CD8-positive, alpha-beta memory T cell (primary cell): Measurements from ENCODE around the gene BAZ1A. TPM values are rescaled to one million over a fixed set of nuclear protein-coding genes. Genes with fewer than 3 reads are reported as not detected.

Experiments
- CTCF ChIA-PET: fragments of 350-600 bp; sonication (Branson Sonifier 250); formaldehyde crosslinking; loops from one replicate; lab custom pipeline; 2021; ENCODE audit warnings: antibody characterized with exemption; lab: Charles Lee
- POLR2A ChIA-PET: fragments of 350-600 bp; sonication (Branson Sonifier 250); formaldehyde crosslinking; loops from one replicate; lab custom pipeline; 2021; ENCODE audit warnings: antibody characterized with exemption; lab: Charles Lee
- DNase-seq, 5 donors: peaks; one replicate each; pipeline versions ENCODE4 v3.0.0 to v3.0.0-alpha.2; 2020 to 2022; ENCODE audit warnings: mixed read lengths in 1 of 5
- H3K27ac ChIP-seq: one replicate; pipeline ENCODE4 v1.7.0; 2013; ENCODE audit warnings: low read depth, mild to moderate bottlenecking, low read length, moderate library complexity
- H3K27me3 ChIP-seq: 2 replicates; pipeline ENCODE4 v1.7.0; 2013; ENCODE audit warnings: low read length, mild to moderate bottlenecking; ENCODE audit not compliant: insufficient read depth, poor library complexity, severe bottlenecking
- H3K36me3 ChIP-seq: 2 replicates; pipeline ENCODE4 v1.7.0; 2013; ENCODE audit warnings: mild to moderate bottlenecking, low read length, moderate library complexity; ENCODE audit not compliant: insufficient read depth
- H3K4me1 ChIP-seq: 2 replicates; pipeline ENCODE4 v1.7.0; 2013; ENCODE audit warnings: mild to moderate bottlenecking, low read length, moderate library complexity; ENCODE audit not compliant: insufficient read depth
- H3K4me3 ChIP-seq: 2 replicates; pipeline ENCODE4 v1.7.0; 2013; ENCODE audit warnings: mild to moderate bottlenecking, low read length
- H3K9me3 ChIP-seq: 2 replicates; pipeline ENCODE4 v1.7.0; 2013; ENCODE audit warnings: mild to moderate bottlenecking, low read length
- H3K27ac Mint-ChIP-seq, 8 donors: one replicate each; pipeline ENCODE4 v1.8.0; 2020 to 2021; ENCODE audit warnings: mixed read lengths in 8 of 8, mild to moderate bottlenecking in 6 of 8, inconsistent platforms in 3 of 8, moderate library complexity in 3 of 8
- H3K27me3 Mint-ChIP-seq, 2 donors: one replicate each; pipeline ENCODE4 v1.8.0; 2020 to 2021; ENCODE audit warnings: mixed read lengths in 2 of 2, mild to moderate bottlenecking in 1 of 2, moderate library complexity in 1 of 2
- H3K36me3 Mint-ChIP-seq, 3 donors: one replicate each; pipeline ENCODE4 v1.8.0; 2020 to 2021; ENCODE audit warnings: mixed read lengths in 3 of 3, inconsistent platforms in 1 of 3, mild to moderate bottlenecking in 1 of 3
- H3K4me1 Mint-ChIP-seq, 3 donors: one replicate each; pipeline ENCODE4 v1.8.0; 2020 to 2021; ENCODE audit warnings: mixed read lengths in 3 of 3, inconsistent platforms in 1 of 3, mild to moderate bottlenecking in 1 of 3
- H3K4me3 Mint-ChIP-seq, 7 donors: one replicate each; pipeline ENCODE4 v1.8.0; 2020 to 2021; ENCODE audit warnings: mixed read lengths in 7 of 7, mild to moderate bottlenecking in 6 of 7, moderate library complexity in 4 of 7, inconsistent platforms in 2 of 7
- H3K9me3 Mint-ChIP-seq, 5 donors: one replicate each; pipeline ENCODE4 v1.8.0; 2020 to 2022; ENCODE audit warnings: mixed read lengths in 5 of 5, mild to moderate bottlenecking in 3 of 5, moderate library complexity in 2 of 5, inconsistent platforms in 1 of 5
- polyA plus RNA-seq: library from polyadenylated mRNA; unstranded; fragments of 300-500 nt; fragmentation: Illumina TruSeq; gene quantifications from one replicate; pipeline ENCODE4 v1.2.3, GENCODE V29; 2021
- total RNA-seq, 2 experiments: library from RNA; stranded (reverse); gene quantifications; one replicate each; pipeline ENCODE4 v1.2.3, GENCODE V29; 2021

Gene BAZ1A
- total and polyA plus RNA-seq, 3 experiments from 2014 or later: 14.9 to 70.5 (median 67.5) TPM

DNA sequence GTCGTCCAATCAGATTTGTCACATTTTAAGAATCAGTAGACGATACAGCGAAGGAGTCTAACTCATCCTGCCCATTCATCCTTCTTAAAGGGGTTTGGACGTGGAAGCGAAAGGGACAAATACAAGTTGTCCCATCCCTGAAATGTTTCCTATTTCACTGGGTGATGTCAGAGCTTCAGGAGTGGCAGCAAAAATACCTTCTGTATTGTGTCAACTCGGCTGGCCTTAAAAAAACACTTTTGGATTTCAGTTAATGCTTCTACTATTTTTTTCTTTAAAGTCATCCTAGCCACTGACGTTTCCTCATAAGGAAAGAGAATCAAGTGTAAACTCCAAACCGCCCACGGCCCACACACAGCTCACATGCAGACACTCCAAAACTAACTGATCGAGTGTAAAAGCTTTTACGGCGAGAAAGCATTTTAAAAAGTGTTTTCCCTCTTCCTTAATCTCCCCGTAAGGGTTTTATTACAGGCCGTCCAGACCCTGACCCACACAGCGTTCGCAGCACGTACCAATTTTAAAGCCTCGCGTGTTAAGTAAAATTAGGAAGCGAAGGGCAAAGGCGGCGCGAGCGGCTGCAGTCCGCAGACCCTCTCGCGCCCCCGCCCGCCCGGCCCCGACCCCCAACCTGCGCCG, 161.4 kb downstream of the BAZ1A start:
- no peaks in the 10 kb centered on the region for H3K9me3 Mint-ChIP-seq
- H3K4me1 Mint-ChIP-seq: peaks cover 25 to 35% (median 30%) of the 10 kb centered on the region in 3 donors
- H3K27ac Mint-ChIP-seq: peak overlapping the region; percentile 89 to 97 (median 94)
- H3K36me3 ChIP-seq: no peaks in the 10 kb centered on the region
- peak overlapping the region; percentile 55 for H3K27ac ChIP-seq
- H3K9me3 ChIP-seq: no peaks in the 10 kb centered on the region
- H3K27me3 Mint-ChIP-seq: no peaks in the 10 kb centered on the region
- DNase-seq: peak in 2 of 5 donors; percentile 10 to 27
- H3K4me3 ChIP-seq: peak overlapping the region; percentile 54
- H3K36me3 Mint-ChIP-seq: peaks cover 0 to 18% (median 4%) of the 10 kb centered on the region in 3 donors
- POLR2A ChIA-PET: interaction anchor here (0.9 to 1.0 kb wide), 2 partner anchors 11 to 270 kb away, joined by 3 to 11 read pairs; no protein-coding TSS in a partner anchor
- CTCF ChIA-PET: interaction anchor here (0.7 to 1.7 kb wide), 2 partner anchors 9 to 41 kb away, joined by 3 to 8 read pairs; no protein-coding TSS in a partner anchor
- H3K4me3 Mint-ChIP-seq: peak overlapping the region; percentile 92 to 97 (median 94)
- H3K4me1 ChIP-seq: peaks cover 6% of the 10 kb centered on the region
- H3K27me3 ChIP-seq: no peaks in the 10 kb centered on the region

DNA sequence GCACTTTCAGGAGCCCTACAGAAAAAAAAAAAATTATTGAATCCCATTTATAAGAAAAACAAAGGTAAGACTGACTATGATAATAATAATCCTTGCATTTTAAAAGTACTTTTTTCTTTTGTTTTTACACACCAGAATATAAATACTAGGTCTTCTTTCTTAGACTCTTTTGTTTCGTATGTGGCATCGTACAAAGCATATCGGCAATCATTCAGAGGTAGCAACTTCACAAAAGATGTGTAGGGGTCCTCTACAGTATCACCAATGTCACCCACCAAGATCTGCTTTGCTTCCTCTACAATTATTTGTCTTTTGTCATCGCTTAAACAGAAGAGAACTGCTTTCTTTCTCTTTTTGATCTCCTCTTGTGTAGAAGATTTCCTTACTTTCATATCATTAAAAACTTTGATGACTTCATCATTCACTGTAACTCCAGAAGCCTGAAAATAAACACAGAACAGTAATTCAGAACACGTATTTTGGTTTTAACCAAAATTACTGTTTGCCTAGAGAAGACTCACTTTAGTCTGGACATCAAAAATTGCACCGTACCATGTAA, 162.0 kb downstream of the BAZ1A start:
- Histone ChIP-seq H3K36me3 (no peaks in the 10 kb centered on the region), H3K4me3 (peak overlapping the region; percentile 54), H3K9me3 (no peaks in the 10 kb centered on the region), H3K27me3 (no peaks in the 10 kb centered on the region), H3K4me1 (peaks cover 6% of the 10 kb centered on the region), H3K27ac (peak overlapping the region; percentile 55)
- ChIA-PET CTCF (interaction anchor here (1.2 to 2.8 kb wide), 5 partner anchors 9 to 72 kb away, joined by 3 to 9 read pairs (median 5); no protein-coding TSS in a partner anchor), POLR2A (interaction anchor here (0.6 to 1.3 kb wide), 2 partner anchors 426 to 691 kb away, joined by 3 to 4 read pairs; partner anchors contain the start of gene NFKBIA)
- H3K4me3 Mint-ChIP-seq: peak overlapping the region; percentile 92 to 97 (median 94)
- peaks cover 25 to 35% (median 30%) of the 10 kb centered on the region in 3 donors for H3K4me1 Mint-ChIP-seq
- H3K9me3 Mint-ChIP-seq: no peaks in the 10 kb centered on the region
- no peaks in the 10 kb centered on the region for H3K27me3 Mint-ChIP-seq
- H3K36me3 Mint-ChIP-seq: peaks cover 0 to 18% (median 4%) of the 10 kb centered on the region in 3 donors
- peak overlapping the region; percentile 89 to 97 (median 94) for H3K27ac Mint-ChIP-seq
- DNase-seq: peak in 1 of 5 donors; percentile 17

DNA sequence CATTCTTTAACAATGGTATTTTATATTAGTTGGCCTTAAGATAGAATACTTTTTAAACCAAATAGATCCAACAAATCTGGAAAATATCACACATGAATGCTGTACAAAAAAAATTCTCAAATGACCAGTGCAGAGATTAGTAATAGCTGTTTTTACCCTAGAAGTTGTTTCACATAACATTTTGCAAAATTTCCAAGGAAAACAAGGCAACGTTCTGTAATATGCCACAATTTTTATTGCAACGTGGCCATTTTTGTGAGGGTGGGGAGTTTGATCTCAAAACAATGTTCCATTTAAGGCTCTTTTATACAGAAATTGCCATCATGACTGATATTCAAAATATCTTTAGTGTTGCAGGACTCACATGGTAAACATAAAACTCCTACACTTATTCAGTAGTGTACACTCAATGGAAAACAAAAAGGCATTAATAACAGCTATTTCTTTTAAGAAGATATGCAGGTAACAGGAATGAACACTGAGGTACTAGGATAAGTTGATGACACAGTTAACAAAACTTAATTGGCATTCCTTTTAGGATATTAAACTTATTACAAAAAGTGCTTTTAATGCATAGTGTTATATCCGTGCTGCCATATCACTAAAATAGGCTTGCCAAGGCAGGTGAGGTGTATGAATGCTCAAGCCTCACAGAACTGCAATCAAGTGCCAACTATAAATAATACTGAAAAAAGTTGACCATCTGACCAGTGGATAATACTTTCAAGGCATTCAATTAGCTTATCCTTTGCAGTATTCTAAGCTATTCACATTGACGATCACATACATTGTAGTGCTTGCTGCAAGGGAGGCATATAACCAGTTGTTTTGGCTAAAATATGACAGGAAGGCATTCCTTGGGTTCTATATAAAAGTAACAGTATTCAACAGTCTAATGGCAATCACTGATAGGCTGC, 163.1 kb downstream of the BAZ1A start:
- Histone ChIP-seq H3K9me3 (no peaks in the 10 kb centered on the region), H3K4me3 (no peak overlapping the region), H3K27me3 (no peaks in the 10 kb centered on the region), H3K4me1 (peaks cover 6% of the 10 kb centered on the region), H3K36me3 (no peaks in the 10 kb centered on the region), H3K27ac (no peak overlapping the region)
- peaks cover 0 to 18% (median 2%) of the 10 kb centered on the region in 3 donors for H3K36me3 Mint-ChIP-seq
- peaks cover 25 to 35% (median 30%) of the 10 kb centered on the region in 3 donors for H3K4me1 Mint-ChIP-seq
- no peaks in the 10 kb centered on the region for H3K27me3 Mint-ChIP-seq
- DNase-seq: no peak
- H3K9me3 Mint-ChIP-seq: no peaks in the 10 kb centered on the region
- POLR2A ChIA-PET: interaction anchor here (1.3 kb wide), 1 partner anchor 692 kb away, joined by 3 read pairs; the partner anchor contains the start of gene NFKBIA
- H3K4me3 Mint-ChIP-seq: peak overlapping the region in 2 of 7 donors; percentile 8 to 97
- H3K27ac Mint-ChIP-seq: peak overlapping the region in 3 of 8 donors; percentile 2 to 71 (median 15)
- CTCF ChIA-PET: interaction anchor here (1.2 to 2.8 kb wide), 5 partner anchors 11 to 71 kb away, joined by 3 to 9 read pairs (median 3); no protein-coding TSS in a partner anchor

DNA sequence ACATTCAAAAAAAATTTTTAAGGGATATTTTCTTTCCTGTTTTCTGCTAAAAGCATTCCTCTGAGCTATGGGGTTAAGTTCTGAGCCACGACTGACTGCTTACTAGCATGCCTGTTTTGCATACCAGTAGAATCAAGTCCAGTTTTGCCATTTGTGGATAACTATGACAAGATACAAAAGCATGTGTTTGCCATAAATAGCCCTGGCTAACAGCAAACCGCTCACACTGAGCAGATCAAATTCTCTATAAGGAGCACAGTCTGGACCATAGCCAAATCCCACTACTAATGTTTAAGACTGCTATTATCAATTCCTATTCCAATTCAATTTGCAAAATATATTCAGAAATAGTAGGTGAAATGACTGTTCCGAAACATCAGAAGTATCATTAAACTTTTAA, 164.0 kb downstream of the BAZ1A start:
- Mint-ChIP-seq H3K27me3 (no peaks in the 10 kb centered on the region), H3K36me3 (peaks cover 0 to 18% (median 2%) of the 10 kb centered on the region in 3 donors), H3K27ac (peak overlapping the region in 1 of 8 donors; percentile 15), H3K4me3 (no peak overlapping the region), H3K9me3 (no peaks in the 10 kb centered on the region), H3K4me1 (peaks cover 25 to 35% (median 30%) of the 10 kb centered on the region in 3 donors)
- CTCF ChIA-PET: interaction anchor here (1.2 to 2.8 kb wide), 2 partner anchors 12 to 38 kb away, joined by 3 to 9 read pairs; no protein-coding TSS in a partner anchor
- DNase-seq: no peak
- no peak overlapping the region for H3K27ac ChIP-seq
- POLR2A ChIA-PET: no interaction called here
- peaks cover 6% of the 10 kb centered on the region for H3K4me1 ChIP-seq
- H3K4me3 ChIP-seq: no peak overlapping the region
- no peaks in the 10 kb centered on the region for H3K36me3 ChIP-seq
- H3K9me3 ChIP-seq: no peaks in the 10 kb centered on the region
- no peaks in the 10 kb centered on the region for H3K27me3 ChIP-seq

DNA sequence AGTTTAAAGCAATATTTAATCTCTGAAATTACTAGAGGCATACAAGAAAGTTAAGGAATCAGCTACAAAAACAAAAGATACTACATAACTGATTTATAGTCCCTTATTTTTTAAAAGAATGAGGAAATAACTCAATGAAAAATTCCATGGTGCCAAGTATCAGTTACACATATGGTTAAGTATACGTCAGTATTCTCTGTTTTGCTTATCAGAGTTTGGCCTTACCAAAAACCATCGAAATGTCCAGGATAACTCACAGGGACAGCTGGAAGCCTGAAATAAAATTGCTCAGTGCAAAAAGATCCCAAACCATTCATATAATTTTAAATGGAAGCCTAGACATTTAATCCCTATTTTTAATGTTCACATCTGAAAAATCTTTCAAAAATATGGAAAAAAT, 164.4 kb downstream of the BAZ1A start:
- Mint-ChIP-seq H3K36me3 (peaks cover 0 to 18% (median 2%) of the 10 kb centered on the region in 3 donors), H3K27ac (peak overlapping the region in 1 of 8 donors; percentile 23), H3K9me3 (no peaks in the 10 kb centered on the region), H3K4me1 (peaks cover 22 to 33% (median 30%) of the 10 kb centered on the region in 3 donors), H3K4me3 (no peak overlapping the region), H3K27me3 (no peaks in the 10 kb centered on the region)
- no peaks in the 10 kb centered on the region for H3K9me3 ChIP-seq
- no peak for DNase-seq
- peaks cover 6% of the 10 kb centered on the region for H3K4me1 ChIP-seq
- H3K27ac ChIP-seq: no peak overlapping the region
- H3K4me3 ChIP-seq: no peak overlapping the region
- H3K36me3 ChIP-seq: no peaks in the 10 kb centered on the region
- ChIA-PET POLR2A (no interaction called here), CTCF (interaction anchor here (2.8 kb wide), 1 partner anchor 13 kb away, joined by 9 read pairs; no protein-coding TSS in a partner anchor)
- no peaks in the 10 kb centered on the region for H3K27me3 ChIP-seq

DNA sequence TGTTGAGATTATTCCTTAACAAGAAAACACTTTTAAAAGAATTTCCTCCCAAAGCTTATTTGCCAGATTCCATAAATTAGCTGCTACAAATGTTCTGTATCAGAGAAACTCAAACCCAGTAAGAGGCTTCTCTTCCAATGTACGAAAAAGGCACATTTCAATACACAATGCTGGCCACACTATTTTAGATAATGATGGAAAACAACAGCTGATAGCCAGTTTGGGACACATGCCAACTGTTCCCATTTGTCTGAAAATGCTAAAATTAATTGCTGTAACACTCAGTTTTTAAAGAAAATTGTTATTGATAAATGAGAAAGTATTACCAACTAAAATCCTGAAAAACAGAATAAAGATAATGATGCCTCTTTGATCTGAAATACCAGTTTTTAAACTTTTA, 165.2 kb downstream of the BAZ1A start:
- Histone ChIP-seq H3K27ac (no peak overlapping the region), H3K9me3 (no peaks in the 10 kb centered on the region), H3K4me3 (no peak overlapping the region), H3K27me3 (no peaks in the 10 kb centered on the region), H3K36me3 (no peaks in the 10 kb centered on the region), H3K4me1 (peaks cover 6% of the 10 kb centered on the region)
- Mint-ChIP-seq H3K4me1 (peaks cover 18 to 25% (median 25%) of the 10 kb centered on the region in 3 donors), H3K27ac (no peak overlapping the region), H3K9me3 (no peaks in the 10 kb centered on the region), H3K4me3 (no peak overlapping the region), H3K36me3 (peaks cover 0 to 18% (median 2%) of the 10 kb centered on the region in 3 donors), H3K27me3 (no peaks in the 10 kb centered on the region)
- ChIA-PET POLR2A (no interaction called here), CTCF (interaction anchor here (0.6 to 2.8 kb wide), 3 partner anchors 10 to 53 kb away, joined by 3 to 9 read pairs (median 5); no protein-coding TSS in a partner anchor)
- no peak for DNase-seq

DNA sequence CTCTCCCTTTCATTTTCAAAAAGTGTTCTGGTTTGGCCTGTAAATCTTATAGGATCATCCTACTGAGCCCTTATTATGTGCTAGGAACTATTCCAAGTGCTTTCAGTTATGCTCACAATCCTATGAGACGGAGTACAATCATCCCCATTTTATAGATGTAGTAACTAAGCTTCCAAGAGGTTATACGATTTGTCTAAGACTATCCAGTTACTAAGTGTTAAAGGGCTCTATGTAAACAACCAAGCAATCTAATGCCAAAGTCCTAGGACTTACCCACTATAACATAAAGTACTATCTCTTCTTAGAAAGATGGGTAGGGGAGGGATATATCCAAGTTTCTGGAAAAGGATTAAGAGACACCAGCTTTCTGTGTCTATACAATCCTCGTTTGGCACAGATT, 167.4 kb downstream of the BAZ1A start:
- Histone ChIP-seq H3K27me3 (no peaks in the 10 kb centered on the region), H3K9me3 (no peaks in the 10 kb centered on the region), H3K36me3 (no peaks in the 10 kb centered on the region), H3K27ac (no peak overlapping the region), H3K4me1 (no peaks in the 10 kb centered on the region), H3K4me3 (no peak overlapping the region)
- Mint-ChIP-seq H3K4me1 (peaks cover 6 to 11% (median 9%) of the 10 kb centered on the region in 3 donors), H3K9me3 (no peaks in the 10 kb centered on the region), H3K36me3 (peaks cover 0 to 10% (median 2%) of the 10 kb centered on the region in 3 donors), H3K27me3 (no peaks in the 10 kb centered on the region), H3K27ac (peak overlapping the region in 1 of 8 donors; percentile 17), H3K4me3 (no peak overlapping the region)
- POLR2A ChIA-PET: no interaction called here
- no peak for DNase-seq
- CTCF ChIA-PET: interaction anchor here (0.9 kb wide), 1 partner anchor 35 kb away, joined by 4 read pairs; no protein-coding TSS in a partner anchor
